SK-N-SH (cell line): ENCODE results near the gene HDGFL2.

Experiments used
- CTCF ChIP-seq: fragments of 200-600 bp; sonication (generic); IDR thresholded peaks from 2 replicates; pipeline ENCODE4 v1.6.1; 2017; ENCODE audit warnings: antibody characterized with exemption, mild to moderate bottlenecking, moderate library complexity
- RAD21 ChIP-seq: IDR thresholded peaks from 2 replicates; pipeline ENCODE4 v1.6.1; 2012; ENCODE audit warnings: mild to moderate bottlenecking, low read length
- RFX5 ChIP-seq: IDR thresholded peaks from 2 replicates; pipeline ENCODE4 v1.6.1; 2012; ENCODE audit warnings: mild to moderate bottlenecking, improper control_type of control experiment, low read length
- TAF1 ChIP-seq: IDR thresholded peaks from 2 replicates; pipeline ENCODE4 v1.6.1; 2012; ENCODE audit warnings: low read depth, mild to moderate bottlenecking, low read length, moderate library complexity, borderline replicate concordance
- TCF12 ChIP-seq: IDR thresholded peaks from 2 replicates; pipeline ENCODE4 v1.4.0; 2012
- YY1 ChIP-seq: IDR thresholded peaks from 2 replicates; pipeline ENCODE4 v1.4.0; 2012; ENCODE audit warnings: low read depth, mild to moderate bottlenecking

- TF ChIP-seq RAD21 = no peak
- TF ChIP-seq CTCF = no peak
- no peak for TF ChIP-seq YY1
- no peak for TF ChIP-seq RFX5
- no peak for TF ChIP-seq TAF1
- no peak for TF ChIP-seq TCF12
Observed at GRCh38 chr19:4518345-4519171, 46.5 kb downstream of the HDGFL2 start, which contains the start of gene PLIN4.
